Erythroblast (primary cell): ENCODE measurements around the gene EVA1B.

Experiments
- DNase-seq, 2 experiments: peaks; one replicate each; lab custom pipeline; 2025; lab: John Stamatoyannopoulos, UW
- GATA1 ChIP-seq: IDR thresholded peaks from 2 replicates; pipeline ENCODE4 v1.6.1; 2011; ENCODE audit warnings: low read depth, mild to moderate bottlenecking, control low read depth, low read length, moderate library complexity
- POLR2A ChIP-seq: IDR thresholded peaks from 2 replicates; pipeline ENCODE4 v1.6.1; 2011; ENCODE audit warnings: mild to moderate bottlenecking, low read length

Gene EVA1B

GRCh38 chr1:36352910-36353878 lies 29.7 kb upstream of the EVA1B start:
- TF ChIP-seq GATA1 (no peak), POLR2A (no peak)
- DNase-seq: no peak

GRCh38 chr1:36352125-36352909 lies 28.9 kb upstream of the EVA1B start:
- TF ChIP-seq GATA1 (no peak), POLR2A (no peak)
- no peak for DNase-seq

- no peak for DNase-seq
- TF ChIP-seq GATA1 (no peak), POLR2A (no peak)
Measured at GRCh38 chr1:36351227-36351977, 28.0 kb upstream of the EVA1B start.

- DNase-seq: no peak
- TF ChIP-seq POLR2A (no peak), GATA1 (no peak)
Measured at GRCh38 chr1:36350659-36351226, 27.3 kb upstream of the EVA1B start.

GRCh38 chr1:36349839-36350238 lies 26.4 kb upstream of the EVA1B start:
- TF ChIP-seq POLR2A (no peak), GATA1 (no peak)
- DNase-seq: no peak

- DNase-seq: no peak
- TF ChIP-seq GATA1: no peak
- no peak for TF ChIP-seq POLR2A
Measured at GRCh38 chr1:36349241-36349671, 25.8 kb upstream of the EVA1B start.

GRCh38 chr1:36346741-36347370 lies 23.4 kb upstream of the EVA1B start:
- TF ChIP-seq POLR2A (no peak), GATA1 (no peak)
- DNase-seq: no peak

GRCh38 chr1:36345353-36345752 lies 21.9 kb upstream of the EVA1B start:
- DNase-seq: no peak
- no peak for TF ChIP-seq POLR2A
- TF ChIP-seq GATA1: no peak

GRCh38 chr1:36344395-36344680 lies 20.9 kb upstream of the EVA1B start:
- no peak for TF ChIP-seq POLR2A
- no peak for TF ChIP-seq GATA1
- no peak for DNase-seq

GRCh38 chr1:36343651-36344394 lies 20.4 kb upstream of the EVA1B start:
- no peak for DNase-seq
- TF ChIP-seq GATA1 (no peak), POLR2A (no peak)

- TF ChIP-seq POLR2A (no peak), GATA1 (no peak)
- peak; percentile 53 to 78 for DNase-seq
Measured at GRCh38 chr1:36342426-36343185, 19.2 kb upstream of the EVA1B start.

GRCh38 chr1:36341626-36342320 lies 18.3 kb upstream of the EVA1B start:
- no peak for DNase-seq
- no peak for TF ChIP-seq GATA1
